Muscle layer of colon (tissue), 2 donors: ENCODE measurements around the gene IGFN1.
"Not testable (repeated sequence)": the region's sequence is repeated elsewhere in the genome, so short reads cannot be mapped to it uniquely, and the experiment has no call there.

ENCODE experiments used
- H3K27ac ChIP-seq: one replicate; pipeline ENCODE4 v1.7.0; 2013; ENCODE audit warnings: low read depth, mild to moderate bottlenecking, low read length, moderate library complexity
- H3K27me3 ChIP-seq, 2 donors: one replicate each; pipeline ENCODE4 v1.7.0; 2013; ENCODE audit warnings: low read length in 2 of 2, mild to moderate bottlenecking in 2 of 2; ENCODE audit not compliant: insufficient read depth in 2 of 2, control insufficient read depth in 1 of 2
- H3K36me3 ChIP-seq: one replicate; pipeline ENCODE4 v1.7.0; 2013; ENCODE audit warnings: mild to moderate bottlenecking, low read length; ENCODE audit not compliant: insufficient read depth
- H3K4me1 ChIP-seq: one replicate; pipeline ENCODE4 v1.7.0; 2013; ENCODE audit warnings: mild to moderate bottlenecking, low read length; ENCODE audit not compliant: insufficient read depth
- H3K4me3 ChIP-seq, 2 donors: one replicate each; pipeline ENCODE4 v1.7.0; 2013; ENCODE audit warnings: low read length in 2 of 2, low read depth in 1 of 2, mild to moderate bottlenecking in 1 of 2, moderate library complexity in 1 of 2
- H3K9ac ChIP-seq: one replicate; pipeline ENCODE4 v1.7.0; 2013; ENCODE audit warnings: low read length
- H3K9me3 ChIP-seq: one replicate; pipeline ENCODE4 v1.7.0; 2013; ENCODE audit warnings: mild to moderate bottlenecking, low read length
- donor health status: abdominal sarcoma.
- donor health status: Adenocarcinoma of cecum.

Gene IGFN1

GRCh38 chr1:201239646-201240045, 49.0 kb downstream of the IGFN1 start:
- H3K9ac ChIP-seq, H3K27ac ChIP-seq, H3K27me3 ChIP-seq, H3K36me3 ChIP-seq, H3K9me3 ChIP-seq, H3K4me1 ChIP-seq, H3K4me3 ChIP-seq: not testable (repeated sequence)

- H3K27ac ChIP-seq: no peak overlapping the region
These were observed 49.5 kb downstream of the IGFN1 start for GRCh38 chr1:201240171-201240570.

GRCh38 chr1:201241736-201242135, 51.1 kb downstream of the IGFN1 start:
- Histone ChIP-seq H3K4me1 (no peaks in the 10 kb centered on the region), H3K27ac (no peak overlapping the region), H3K9ac (no peak overlapping the region), H3K36me3 (no peaks in the 10 kb centered on the region), H3K9me3 (no peaks in the 10 kb centered on the region), H3K27me3 (no peaks in the 10 kb centered on the region), H3K4me3 (no peak overlapping the region)

More at GRCh38 chr1:201240171-201240570, 49.5 kb downstream of the IGFN1 start:
- no peaks in the 10 kb centered on the region for H3K36me3 ChIP-seq
- H3K4me3 ChIP-seq: no peak overlapping the region
- no peaks in the 10 kb centered on the region for H3K27me3 ChIP-seq
- no peaks in the 10 kb centered on the region for H3K9me3 ChIP-seq
- no peak overlapping the region for H3K9ac ChIP-seq
- H3K4me1 ChIP-seq: no peaks in the 10 kb centered on the region

GRCh38 chr1:201245082-201245481, 54.5 kb downstream of the IGFN1 start:
- H3K4me3 ChIP-seq: no peak overlapping the region
- no peaks in the 10 kb centered on the region for H3K36me3 ChIP-seq
- H3K27me3 ChIP-seq: no peaks in the 10 kb centered on the region
- no peaks in the 10 kb centered on the region for H3K4me1 ChIP-seq
- H3K9ac ChIP-seq: no peak overlapping the region
- no peak overlapping the region for H3K27ac ChIP-seq
- H3K9me3 ChIP-seq: no peaks in the 10 kb centered on the region

GRCh38 chr1:201248721-201249559, 58.3 kb downstream of the IGFN1 start:
- no peaks in the 10 kb centered on the region for H3K9me3 ChIP-seq
- no peak overlapping the region for H3K4me3 ChIP-seq
- no peak overlapping the region for H3K27ac ChIP-seq
- no peaks in the 10 kb centered on the region for H3K27me3 ChIP-seq
- H3K36me3 ChIP-seq: no peaks in the 10 kb centered on the region
- no peak overlapping the region for H3K9ac ChIP-seq
- H3K4me1 ChIP-seq: no peaks in the 10 kb centered on the region

GRCh38 chr1:201250326-201251011, 59.8 kb downstream of the IGFN1 start:
- Histone ChIP-seq H3K4me3 (no peak overlapping the region), H3K9ac (no peak overlapping the region), H3K36me3 (no peaks in the 10 kb centered on the region), H3K9me3 (no peaks in the 10 kb centered on the region), H3K4me1 (no peaks in the 10 kb centered on the region), H3K27ac (no peak overlapping the region), H3K27me3 (peaks cover 0 to 8% of the 10 kb centered on the region in 2 donors)

GRCh38 chr1:201251411-201251810, 60.8 kb downstream of the IGFN1 start:
- Histone ChIP-seq H3K9ac (no peak overlapping the region), H3K4me1 (no peaks in the 10 kb centered on the region), H3K36me3 (no peaks in the 10 kb centered on the region), H3K4me3 (no peak overlapping the region), H3K27ac (no peak overlapping the region), H3K27me3 (peaks cover 0 to 10% of the 10 kb centered on the region in 2 donors), H3K9me3 (no peaks in the 10 kb centered on the region)

- no peaks in the 10 kb centered on the region for H3K4me1 ChIP-seq
- no peak overlapping the region for H3K27ac ChIP-seq
- H3K9me3 ChIP-seq: no peaks in the 10 kb centered on the region
- no peak overlapping the region for H3K9ac ChIP-seq
- H3K27me3 ChIP-seq: peaks cover 0 to 10% of the 10 kb centered on the region in 2 donors
- H3K4me3 ChIP-seq: no peak overlapping the region
- H3K36me3 ChIP-seq: no peaks in the 10 kb centered on the region
These were observed 61.3 kb downstream of the IGFN1 start for GRCh38 chr1:201251851-201252430.

- no peak overlapping the region for H3K4me3 ChIP-seq
- no peaks in the 10 kb centered on the region for H3K36me3 ChIP-seq
- H3K4me1 ChIP-seq: no peaks in the 10 kb centered on the region
- H3K9ac ChIP-seq: no peak overlapping the region
- H3K9me3 ChIP-seq: no peaks in the 10 kb centered on the region
- H3K27ac ChIP-seq: no peak overlapping the region
- H3K27me3 ChIP-seq: peaks cover 0 to 10% of the 10 kb centered on the region in 2 donors
These were observed 62.3 kb downstream of the IGFN1 start for GRCh38 chr1:201252944-201253371.

GRCh38 chr1:201253411-201253810, 62.8 kb downstream of the IGFN1 start:
- Histone ChIP-seq H3K4me1 (no peaks in the 10 kb centered on the region), H3K27me3 (peaks cover 0 to 10% of the 10 kb centered on the region in 2 donors), H3K4me3 (no peak overlapping the region), H3K9me3 (no peaks in the 10 kb centered on the region), H3K36me3 (no peaks in the 10 kb centered on the region), H3K27ac (no peak overlapping the region), H3K9ac (no peak overlapping the region)

GRCh38 chr1:201253906-201254624, 63.4 kb downstream of the IGFN1 start:
- no peak overlapping the region for H3K4me3 ChIP-seq
- no peaks in the 10 kb centered on the region for H3K4me1 ChIP-seq
- H3K27me3 ChIP-seq: peaks cover 0 to 13% of the 10 kb centered on the region in 2 donors
- H3K9me3 ChIP-seq: no peaks in the 10 kb centered on the region
- H3K9ac ChIP-seq: no peak overlapping the region
- no peak overlapping the region for H3K27ac ChIP-seq
- no peaks in the 10 kb centered on the region for H3K36me3 ChIP-seq
